ENCODE measurements around the gene LAMA5. TPM values are rescaled to one million over a fixed set of nuclear protein-coding genes. Genes with fewer than 3 reads are reported as not detected.

Gene LAMA5
- total RNA-seq, 4 donors from 2014 or later, result 95.2 to 230 (median 139) TPM

- Histone ChIP-seq H3K9me3 (no peaks in the 10 kb centered on the region), H3K36me3 (peaks cover 0 to 81% (median 0%) of the 10 kb centered on the region in 3 donors), H3K27ac (no peak overlapping the region), H3K4me1 (no peaks in the 10 kb centered on the region), H3K4me3 (no peak overlapping the region), H3K27me3 (no peaks in the 10 kb centered on the region)
- no peak for DNase-seq (ENCODE audit: low spot score in 2 of 2)
- TF ChIP-seq POLR2A (IDR thresholded peaks at IDR 0.05), result no peak
- no peak for TF ChIP-seq CTCF (IDR thresholded peaks at IDR 0.05)
- TF ChIP-seq EP300 (IDR thresholded peaks at IDR 0.05), result no peak
- WGBS, 2 donors, result 90 to 93% methylated on average over 19 to 33 of the region's 34 CpGs
These were observed 20.5 kb downstream of the LAMA5 start for GRCh38 chr20:62346398-62347150.

GRCh38 chr20:62345681-62346370 lies 21.3 kb downstream of the LAMA5 start:
- TF ChIP-seq EP300 (IDR thresholded peaks at IDR 0.05) (no peak), POLR2A (IDR thresholded peaks at IDR 0.05) (no peak), CTCF (IDR thresholded peaks at IDR 0.05) (no peak)
- Histone ChIP-seq H3K4me3 (no peak overlapping the region), H3K4me1 (no peaks in the 10 kb centered on the region), H3K27me3 (no peaks in the 10 kb centered on the region), H3K36me3 (peaks cover 0 to 80% (median 0%) of the 10 kb centered on the region in 3 donors), H3K9me3 (no peaks in the 10 kb centered on the region), H3K27ac (no peak overlapping the region)
- 89 to 90% methylated on average over 20 to 25 of the region's 25 CpGs for WGBS, 2 donors
- DNase-seq (ENCODE audit: low spot score in 2 of 2), result no peak

- DNase-seq (ENCODE audit: low spot score in 2 of 2), result no peak
- TF ChIP-seq EP300 (IDR thresholded peaks at IDR 0.05), result no peak
- TF ChIP-seq POLR2A (IDR thresholded peaks at IDR 0.05), result no peak
- no peak for TF ChIP-seq CTCF (IDR thresholded peaks at IDR 0.05)
- no peaks in the 10 kb centered on the region for H3K27me3 ChIP-seq
- H3K4me1 ChIP-seq, result no peaks in the 10 kb centered on the region
- WGBS, 2 donors, result 79 to 81% methylated on average over 10 of the region's 10 CpGs
- H3K4me3 ChIP-seq, result no peak overlapping the region
- H3K9me3 ChIP-seq, result no peaks in the 10 kb centered on the region
- H3K27ac ChIP-seq, result no peak overlapping the region
- H3K36me3 ChIP-seq, result peaks cover 0 to 78% (median 0%) of the 10 kb centered on the region in 3 donors
These were observed 22.3 kb downstream of the LAMA5 start for GRCh38 chr20:62344782-62345181.

GRCh38 chr20:62344092-62344491 lies 23.0 kb downstream of the LAMA5 start:
- Histone ChIP-seq H3K27me3 (no peaks in the 10 kb centered on the region), H3K9me3 (no peaks in the 10 kb centered on the region), H3K36me3 (peaks cover 0 to 79% (median 0%) of the 10 kb centered on the region in 3 donors), H3K27ac (no peak overlapping the region), H3K4me1 (no peaks in the 10 kb centered on the region), H3K4me3 (no peak overlapping the region)
- no peak for DNase-seq (ENCODE audit: low spot score in 2 of 2)
- 89 to 93% methylated on average over 5 of the region's 5 CpGs for WGBS, 2 donors
- TF ChIP-seq EP300 (IDR thresholded peaks at IDR 0.05) (no peak), CTCF (IDR thresholded peaks at IDR 0.05) (no peak), POLR2A (IDR thresholded peaks at IDR 0.05) (no peak)

DNA sequence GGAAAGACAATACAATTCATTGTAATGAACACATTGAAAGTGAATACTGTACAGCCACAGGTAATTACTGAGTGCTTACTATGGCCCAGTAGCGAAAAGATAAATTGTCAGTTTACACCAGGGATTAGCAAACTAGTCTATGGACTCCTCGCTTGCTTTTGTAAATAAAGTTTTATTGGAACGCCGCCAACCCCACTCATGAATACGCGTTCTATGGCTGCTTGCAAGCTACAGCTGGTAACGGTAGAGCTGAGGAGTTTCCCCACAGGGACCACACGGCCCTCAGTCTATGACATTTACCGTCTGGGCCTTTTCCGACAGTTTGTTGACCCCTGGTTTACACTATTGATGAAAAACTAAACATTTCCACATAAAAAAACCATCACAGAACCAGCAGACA lies 24.2 kb downstream of the LAMA5 start:
- no peaks in the 10 kb centered on the region for H3K4me1 ChIP-seq
- WGBS, 2 donors, result 68 to 69% methylated on average over 10 of the region's 10 CpGs
- TF ChIP-seq EP300 (IDR thresholded peaks at IDR 0.05) (no peak), CTCF (IDR thresholded peaks at IDR 0.05) (no peak), POLR2A (IDR thresholded peaks at IDR 0.05) (no peak)
- no peak overlapping the region for H3K4me3 ChIP-seq
- H3K9me3 ChIP-seq, result no peaks in the 10 kb centered on the region
- no peaks in the 10 kb centered on the region for H3K27me3 ChIP-seq
- H3K36me3 ChIP-seq, result peaks cover 0 to 77% (median 0%) of the 10 kb centered on the region in 3 donors
- no peak overlapping the region for H3K27ac ChIP-seq
- DNase-seq (ENCODE audit: low spot score in 2 of 2), result no peak
